Umbilical cord (tissue), 2 donors: ENCODE results near the gene PAEP. TPM values are rescaled to one million over a fixed set of nuclear protein-coding genes. Genes with fewer than 3 reads are reported as not detected.

ENCODE experiments used
- DNase-seq: peaks from one replicate; pipeline ENCODE4 v3.0.0-alpha.2; 2015; ENCODE audit warnings: low spot score
- total RNA-seq: library from RNA; depleted of rRNA; stranded (reverse); fragments of >200 nt; gene quantifications from one replicate; pipeline ENCODE4 v1.2.3, GENCODE V29; 2014; ENCODE audit warnings: low replicate concordance; ENCODE audit not compliant: insufficient read depth

The PAEP gene
- total RNA-seq, 1 donor from 2014 or later: not detected

GRCh38 chr9:135591506-135592330 is 30.2 kb downstream of the PAEP start:
- DNase-seq: no peak

- DNase-seq: no peak
These were observed 30.7 kb downstream of the PAEP start for GRCh38 chr9:135592331-135592590.

GRCh38 chr9:135592625-135593024 is 31.1 kb downstream of the PAEP start:
- no peak for DNase-seq

GRCh38 chr9:135596211-135596610 is 34.7 kb downstream of the PAEP start:
- DNase-seq: no peak

- DNase-seq: no peak
These were observed 38.8 kb downstream of the PAEP start for GRCh38 chr9:135600296-135600817.

- DNase-seq: no peak
These were observed 40.4 kb downstream of the PAEP start for GRCh38 chr9:135601988-135602387.

- DNase-seq: no peak
These were observed 41.4 kb downstream of the PAEP start for GRCh38 chr9:135602789-135603481.

GRCh38 chr9:135604437-135605237 is 43.1 kb downstream of the PAEP start:
- DNase-seq: no peak

- DNase-seq: no peak
These were observed 43.8 kb downstream of the PAEP start for GRCh38 chr9:135605238-135605781.

GRCh38 chr9:135606885-135607259 is 45.3 kb downstream of the PAEP start:
- no peak for DNase-seq

GRCh38 chr9:135607401-135608293 is 46.1 kb downstream of the PAEP start:
- DNase-seq: no peak

GRCh38 chr9:135608294-135608998 is 46.9 kb downstream of the PAEP start:
- DNase-seq: no peak

GRCh38 chr9:135608999-135609317 is 47.4 kb downstream of the PAEP start:
- DNase-seq: no peak

GRCh38 chr9:135609366-135609955 is 47.9 kb downstream of the PAEP start:
- no peak for DNase-seq

GRCh38 chr9:135610290-135611141 is 49.0 kb downstream of the PAEP start:
- no peak for DNase-seq

GRCh38 chr9:135611142-135611874 is 49.8 kb downstream of the PAEP start:
- DNase-seq: no peak

GRCh38 chr9:135611875-135612209 is 50.3 kb downstream of the PAEP start:
- no peak for DNase-seq

- no peak for DNase-seq
These were observed 50.9 kb downstream of the PAEP start for GRCh38 chr9:135612437-135612836.
